AG04450 (cell line): ENCODE data around the gene CNTNAP2. TPM values are rescaled to one million over a fixed set of nuclear protein-coding genes. Genes with fewer than 3 reads are reported as not detected.

Source experiments
- CTCF ChIA-PET: fragments of 300-600, 350-600 bp; formaldehyde crosslinking; extraction: SDS; loops from one replicate; lab custom pipeline; 2022; ENCODE audit warnings: antibody characterized with exemption, inconsistent platforms; lab: Charles Lee
- POLR2A ChIA-PET: fragments of 350-600 bp; formaldehyde crosslinking; extraction: SDS; loops from one replicate; lab custom pipeline; 2021; ENCODE audit warnings: antibody characterized with exemption, inconsistent platforms; lab: Yijun Ruan, JAX
- DNase-seq: peaks from one replicate; pipeline ENCODE4 v3.0.0-alpha.2; 2011; ENCODE audit warnings: low read depth, low spot score
- H3K27ac ChIP-seq: one replicate; pipeline ENCODE4 v1.5.1; 2012; ENCODE audit warnings: low read depth, low read length, control low read depth
- H3K27me3 ChIP-seq: one replicate; pipeline ENCODE4 v1.6.0; 2012; ENCODE audit warnings: low read length; ENCODE audit not compliant: control insufficient read depth, insufficient read depth
- H3K4me3 ChIP-seq: 2 replicates; pipeline ENCODE4 v1.5.1; 2011; ENCODE audit warnings: mild to moderate bottlenecking, low read depth, low read length, control low read depth
- H3K9me3 ChIP-seq: 2 replicates; pipeline ENCODE4 v1.5.1; 2012; ENCODE audit warnings: low read length; ENCODE audit not compliant: control insufficient read depth, insufficient read depth
- polyA plus RNA-seq: library from polyadenylated mRNA; depleted of rRNA; stranded (reverse); fragments of >200 nt; gene quantifications from 2 replicates; pipeline ENCODE4 v1.2.3, GENCODE V29; 2011
- TF ChIP-seq, protein P1 (sequence below): IDR thresholded peaks from 2 replicates; pipeline ENCODE4 v1.5.1; 2011; ENCODE audit warnings: low read depth, low read length, control low read depth, inconsistent platforms

CNTNAP2 gene
- polyA plus RNA-seq, 1 experiment = not detected

- ChIA-PET POLR2A (no interaction called here), CTCF (no interaction called here)
- H3K27ac ChIP-seq = no peak overlapping the region
- TF ChIP-seq, protein P1, sequence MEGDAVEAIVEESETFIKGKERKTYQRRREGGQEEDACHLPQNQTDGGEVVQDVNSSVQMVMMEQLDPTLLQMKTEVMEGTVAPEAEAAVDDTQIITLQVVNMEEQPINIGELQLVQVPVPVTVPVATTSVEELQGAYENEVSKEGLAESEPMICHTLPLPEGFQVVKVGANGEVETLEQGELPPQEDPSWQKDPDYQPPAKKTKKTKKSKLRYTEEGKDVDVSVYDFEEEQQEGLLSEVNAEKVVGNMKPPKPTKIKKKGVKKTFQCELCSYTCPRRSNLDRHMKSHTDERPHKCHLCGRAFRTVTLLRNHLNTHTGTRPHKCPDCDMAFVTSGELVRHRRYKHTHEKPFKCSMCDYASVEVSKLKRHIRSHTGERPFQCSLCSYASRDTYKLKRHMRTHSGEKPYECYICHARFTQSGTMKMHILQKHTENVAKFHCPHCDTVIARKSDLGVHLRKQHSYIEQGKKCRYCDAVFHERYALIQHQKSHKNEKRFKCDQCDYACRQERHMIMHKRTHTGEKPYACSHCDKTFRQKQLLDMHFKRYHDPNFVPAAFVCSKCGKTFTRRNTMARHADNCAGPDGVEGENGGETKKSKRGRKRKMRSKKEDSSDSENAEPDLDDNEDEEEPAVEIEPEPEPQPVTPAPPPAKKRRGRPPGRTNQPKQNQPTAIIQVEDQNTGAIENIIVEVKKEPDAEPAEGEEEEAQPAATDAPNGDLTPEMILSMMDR = no peak
- DNase-seq = no peak
- H3K27me3 ChIP-seq = no peaks in the 10 kb centered on the region
- H3K9me3 ChIP-seq = peaks cover 15% of the 10 kb centered on the region
- no peak overlapping the region for H3K4me3 ChIP-seq
Observed at GRCh38 chr7:146115548-146115850, 1.1 kb upstream of the CNTNAP2 start.

DNA sequence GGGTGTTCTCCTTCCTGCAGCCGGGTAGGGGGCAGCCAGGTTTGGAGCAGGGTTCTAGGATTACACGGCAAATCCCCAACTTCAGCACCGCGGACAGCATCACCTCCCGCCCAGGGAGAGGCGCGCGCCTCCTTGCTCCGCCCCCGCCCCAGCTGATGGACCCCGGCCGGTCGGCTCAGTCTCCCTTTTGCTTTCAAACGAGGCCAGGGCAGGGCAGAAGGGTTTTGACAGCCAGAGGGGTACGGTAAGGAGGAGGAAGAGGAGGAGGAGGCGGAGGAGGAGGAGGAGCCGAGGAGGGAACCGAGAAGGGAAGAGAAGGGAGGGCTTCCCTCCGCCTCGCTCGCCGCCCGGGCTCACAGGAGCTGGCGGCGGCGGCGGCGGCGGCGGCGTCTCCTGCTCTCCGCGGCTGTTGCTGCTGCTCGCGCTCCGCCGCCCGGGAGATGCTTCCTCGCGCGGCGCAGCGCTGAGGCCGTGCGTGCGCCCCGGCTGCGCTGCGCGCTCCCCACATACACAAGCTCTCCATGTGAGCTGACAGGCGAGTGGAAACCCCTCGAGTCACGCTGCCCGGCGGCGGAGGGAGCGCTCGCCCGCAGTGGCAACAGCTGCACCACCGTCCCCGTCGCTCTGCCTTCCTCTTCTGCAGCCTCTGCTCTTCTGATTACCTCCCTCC is 615 bp upstream of the CNTNAP2 start:
- no peak for DNase-seq
- Histone ChIP-seq H3K27me3 (no peaks in the 10 kb centered on the region), H3K27ac (no peak overlapping the region), H3K4me3 (no peak overlapping the region), H3K9me3 (peaks cover 15% of the 10 kb centered on the region)
- TF ChIP-seq, protein P1 = no peak
- ChIA-PET POLR2A (no interaction called here), CTCF (no interaction called here)

GRCh38 chr7:146117576-146117975 is 975 bp downstream of the CNTNAP2 start:
- Histone ChIP-seq H3K27ac (no peak overlapping the region), H3K4me3 (no peak overlapping the region), H3K27me3 (no peaks in the 10 kb centered on the region), H3K9me3 (peaks cover 15% of the 10 kb centered on the region)
- DNase-seq = no peak
- TF ChIP-seq, protein P1 = no peak
- ChIA-PET CTCF (no interaction called here), POLR2A (no interaction called here)

DNA sequence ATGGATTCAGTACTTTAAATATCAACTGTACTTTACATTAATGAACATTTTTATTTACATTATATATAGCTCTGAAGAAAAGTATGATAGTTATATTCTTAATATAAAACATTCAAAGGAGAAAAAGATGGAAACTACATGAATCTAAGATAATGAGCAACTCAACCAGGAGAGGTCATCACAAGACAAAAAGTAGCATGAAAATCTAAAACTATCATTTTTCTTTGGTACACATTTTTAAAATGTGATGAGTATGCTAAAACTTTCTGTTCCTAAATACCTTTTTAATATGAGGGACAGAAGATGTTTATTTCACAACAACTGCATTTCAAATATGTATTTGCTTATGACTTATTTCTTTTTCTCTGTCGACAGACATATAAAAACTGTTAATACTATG is 2.4 kb downstream of the CNTNAP2 start:
- no peak for DNase-seq

GRCh38 chr7:146123715-146124114 is 7.1 kb downstream of the CNTNAP2 start:
- TF ChIP-seq, protein P1 = no peak
- CTCF ChIA-PET = no interaction called here
- no peak overlapping the region for H3K4me3 ChIP-seq

More for the DNA sequence above, 2.4 kb downstream of the CNTNAP2 start:
- Histone ChIP-seq H3K27me3 (no peaks in the 10 kb centered on the region), H3K27ac (no peak overlapping the region), H3K4me3 (no peak overlapping the region), H3K9me3 (peaks cover 15% of the 10 kb centered on the region)
- ChIA-PET CTCF (no interaction called here), POLR2A (no interaction called here)
- TF ChIP-seq, protein P1 = no peak

More at GRCh38 chr7:146123715-146124114, 7.1 kb downstream of the CNTNAP2 start:
- H3K9me3 ChIP-seq = no peaks in the 10 kb centered on the region; the same call in 1 of the 2 replicates
- POLR2A ChIA-PET = no interaction called here
- H3K27me3 ChIP-seq = no peaks in the 10 kb centered on the region
- DNase-seq = no peak
- H3K27ac ChIP-seq = no peak overlapping the region
